Stimulated activated CD4-positive, alpha-beta T cell treated with anti-CD3 and anti-CD28 coated beads, Interleukin-15, amount 100 ng/mL, for 48 hours (primary cell): ENCODE results near the gene UNK.
"Not testable (repeated sequence)": the region's sequence is repeated elsewhere in the genome, so short reads cannot be mapped to it uniquely, and the experiment has no call there.

Source experiments
- DNase-seq, 2 donors: peaks; one replicate each; pipeline ENCODE4 v3.0.0-alpha.2; 2020; ENCODE audit warnings: low read depth in 2 of 2

UNK gene

DNA sequence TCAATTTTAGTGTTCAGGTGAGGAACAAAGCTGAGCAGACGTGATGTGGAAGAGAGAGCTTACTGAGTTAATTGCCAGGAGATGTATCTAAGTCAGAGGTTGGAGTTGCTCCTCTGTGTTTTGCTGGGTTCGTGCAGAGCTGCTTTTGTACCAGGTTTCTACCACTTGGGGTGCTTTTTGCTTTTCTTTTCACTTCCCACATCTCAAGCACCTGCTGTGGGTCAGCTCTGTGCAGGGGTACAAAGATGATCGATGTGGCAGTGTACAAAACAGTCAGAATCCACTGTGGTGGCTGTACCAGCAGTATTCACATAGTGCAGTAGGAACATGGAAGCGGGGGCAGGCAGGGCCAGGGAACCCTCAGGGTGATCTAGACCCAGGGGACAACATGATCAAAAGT is 14.8 kb downstream of the UNK start:
- no peak for DNase-seq

DNA sequence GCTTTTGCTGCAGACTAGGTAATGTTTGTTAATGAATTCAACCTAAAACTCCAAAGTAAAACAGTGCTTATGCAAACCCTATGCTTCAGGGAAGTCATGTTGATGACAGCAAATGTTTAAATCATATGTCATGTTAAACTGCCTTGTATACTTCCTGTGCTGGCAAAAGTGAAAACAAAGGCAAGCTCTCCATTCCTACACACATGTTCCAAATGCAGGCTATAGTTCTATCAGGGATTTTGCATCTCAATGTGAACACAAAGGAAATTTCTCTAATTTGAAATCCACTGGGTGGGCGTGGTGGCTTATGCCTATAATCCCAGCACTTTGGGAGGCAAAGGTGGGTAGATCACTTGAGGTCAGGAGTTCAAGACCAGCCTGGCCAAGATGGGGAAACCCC is 19.3 kb downstream of the UNK start:
- no peak for DNase-seq

DNA sequence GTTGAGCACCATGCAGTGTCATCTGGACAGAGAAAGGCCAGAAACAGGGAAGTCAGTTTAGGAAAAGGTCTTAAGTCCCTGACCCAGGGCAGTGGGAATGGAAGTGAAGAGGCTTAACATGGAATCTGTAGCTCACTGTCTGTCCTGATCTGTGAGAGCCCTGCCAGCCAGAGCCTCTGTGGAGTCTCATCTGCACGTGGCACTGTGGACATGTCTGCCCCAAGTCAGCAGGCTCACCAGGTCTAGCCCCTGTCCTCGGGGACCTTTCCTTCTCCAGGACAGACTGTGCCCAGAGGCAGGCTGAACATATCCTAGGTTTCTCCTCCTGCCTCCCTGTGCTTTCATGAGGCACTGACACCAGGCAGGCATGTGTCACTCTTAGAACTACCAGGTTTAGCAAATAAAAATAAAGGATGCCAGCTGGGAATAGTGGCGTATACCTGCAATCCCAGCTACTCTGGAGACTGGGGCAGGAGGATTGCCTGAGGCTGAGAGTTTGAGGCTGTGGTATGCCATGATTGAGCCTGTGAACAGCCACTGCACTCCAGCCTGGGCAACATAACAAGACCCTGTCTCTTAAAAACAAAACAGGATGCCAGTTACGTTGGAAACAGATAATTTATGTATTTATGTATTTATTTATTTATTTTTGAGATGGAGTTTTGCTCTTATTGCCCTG is 22.4 kb downstream of the UNK start:
- DNase-seq: no peak

DNA sequence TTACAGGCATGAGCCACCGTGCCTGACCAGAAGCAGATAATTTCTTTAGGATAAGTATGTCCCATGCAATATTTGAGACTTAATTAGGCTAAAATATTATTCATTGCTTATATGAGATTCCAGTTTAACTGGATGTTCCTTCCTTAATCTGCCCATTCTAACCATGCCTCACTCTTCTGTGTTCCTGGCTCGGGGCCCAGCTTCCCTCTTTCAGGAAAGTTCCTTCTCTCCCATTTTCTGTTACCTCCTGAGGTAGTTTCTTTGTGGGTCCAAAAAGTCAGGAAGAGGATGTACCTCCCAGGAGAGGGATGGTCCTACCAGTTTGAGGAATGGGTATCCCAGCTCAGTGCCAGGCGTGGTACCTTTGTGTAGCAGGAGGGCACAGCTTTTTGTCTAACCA is 23.3 kb downstream of the UNK start:
- DNase-seq: no peak

DNA sequence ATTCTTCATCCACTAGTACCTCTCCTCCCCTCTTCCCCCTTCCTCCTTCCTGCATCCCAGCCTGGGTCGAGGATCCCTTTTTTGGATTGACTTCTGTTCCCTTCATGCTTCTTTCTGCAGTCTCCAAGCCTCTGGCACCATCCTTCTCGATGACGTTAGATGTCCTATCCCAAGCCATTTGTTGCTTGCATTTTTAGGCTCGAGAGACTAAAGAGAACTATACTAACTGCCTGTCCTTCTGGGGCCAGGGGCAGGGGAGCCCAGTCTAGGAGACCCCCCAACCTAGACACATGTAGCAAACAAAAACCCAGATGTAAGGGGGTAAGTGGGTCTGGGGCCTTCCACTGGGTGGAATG is 23.9 kb downstream of the UNK start:
- no peak for DNase-seq

DNA sequence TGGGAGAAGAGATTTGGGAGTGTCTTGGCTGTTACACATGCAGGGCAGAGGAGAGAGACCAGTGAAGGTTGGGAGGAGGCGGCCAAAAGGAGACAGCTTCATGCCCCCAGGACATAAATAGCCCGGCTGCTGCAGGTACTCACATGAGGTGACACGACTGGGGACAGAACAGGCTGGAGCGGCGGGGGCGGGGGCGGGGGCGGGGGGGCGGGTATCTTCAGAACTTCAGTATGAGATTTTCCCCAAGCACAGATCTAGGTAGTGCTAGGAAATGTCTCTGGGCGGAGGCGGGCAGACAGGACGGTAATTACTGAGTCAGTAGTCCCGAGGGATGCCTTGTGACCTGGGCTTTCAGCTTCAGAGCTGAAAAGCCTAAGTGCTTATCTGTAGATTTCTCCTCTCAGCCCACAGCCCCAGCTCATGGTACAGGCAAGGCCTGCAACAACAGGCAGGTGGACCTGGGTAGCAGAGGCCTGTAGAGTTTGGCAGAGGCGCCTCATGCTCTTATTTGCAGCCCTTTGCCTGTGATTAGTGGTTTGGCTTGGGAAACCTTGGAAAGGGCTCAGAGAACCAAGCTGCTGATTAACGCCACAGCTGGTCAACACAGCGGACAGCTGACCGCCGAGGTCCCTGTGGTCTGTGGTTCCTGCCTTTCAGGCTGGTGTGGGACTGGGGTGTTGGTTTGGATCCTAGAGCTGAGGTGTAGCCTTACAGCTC is 24.5 kb downstream of the UNK start:
- no peak for DNase-seq

DNA sequence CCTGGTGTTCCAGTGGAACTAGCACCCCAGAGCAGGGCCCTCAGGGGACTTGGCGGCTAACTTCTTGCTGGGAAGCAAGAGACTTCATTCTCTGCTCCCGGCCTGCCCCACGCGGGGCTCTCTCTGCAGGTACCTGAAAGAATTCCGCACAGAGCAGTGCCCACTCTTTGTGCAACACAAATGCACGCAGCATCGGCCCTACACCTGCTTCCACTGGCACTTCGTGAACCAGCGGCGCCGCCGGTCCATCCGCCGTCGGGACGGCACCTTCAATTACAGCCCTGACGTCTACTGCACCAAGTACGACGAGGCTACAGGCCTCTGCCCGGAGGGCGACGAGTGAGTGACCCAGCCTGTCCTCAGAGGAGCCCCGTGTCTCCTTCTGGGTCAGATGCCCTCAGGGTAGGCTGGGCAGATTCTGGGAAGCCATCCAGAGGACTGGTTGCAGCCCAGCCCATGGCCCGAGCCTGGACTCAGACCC is 25.1 kb downstream of the UNK start:
- DNase-seq: no peak

DNA sequence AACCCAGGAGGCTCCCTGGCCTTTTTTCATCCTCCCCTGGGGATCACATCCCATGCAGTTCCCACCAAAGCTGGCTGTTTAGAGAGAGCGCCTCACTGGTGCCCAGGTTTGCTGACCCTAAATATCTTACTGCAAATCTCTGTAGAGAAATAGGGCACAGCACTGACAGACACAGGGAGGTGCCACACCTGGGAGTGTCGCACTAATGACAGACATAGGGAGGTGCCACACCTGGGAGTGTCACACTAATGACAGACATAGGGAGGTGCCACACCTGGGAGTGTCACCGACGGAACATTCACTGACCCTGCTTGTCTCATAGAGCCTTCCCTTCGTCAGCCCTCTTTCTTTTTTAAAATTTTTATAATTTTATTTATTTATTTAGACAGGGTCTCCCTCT is 25.6 kb downstream of the UNK start:
- no peak for DNase-seq

DNA sequence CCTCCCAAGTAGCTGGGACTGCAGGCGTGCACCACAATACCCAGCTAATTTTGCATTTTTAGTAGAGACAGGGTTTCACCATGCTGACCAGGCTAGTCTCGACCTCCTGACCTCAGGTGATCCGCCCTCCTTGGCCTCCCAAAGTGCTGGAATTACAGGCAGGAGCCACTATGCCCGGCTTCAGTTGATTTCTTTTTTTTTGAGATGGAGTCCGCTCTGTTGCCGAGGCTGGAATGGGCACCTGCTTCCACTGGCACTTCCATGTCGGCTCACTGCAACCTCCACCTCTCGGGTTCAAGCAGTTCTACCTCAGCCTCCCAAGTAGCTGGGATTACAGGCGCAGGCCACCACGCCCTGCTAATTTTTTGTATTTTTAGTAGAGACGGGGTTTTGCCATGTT is 26.1 kb downstream of the UNK start:
- DNase-seq: not testable (repeated sequence)

DNA sequence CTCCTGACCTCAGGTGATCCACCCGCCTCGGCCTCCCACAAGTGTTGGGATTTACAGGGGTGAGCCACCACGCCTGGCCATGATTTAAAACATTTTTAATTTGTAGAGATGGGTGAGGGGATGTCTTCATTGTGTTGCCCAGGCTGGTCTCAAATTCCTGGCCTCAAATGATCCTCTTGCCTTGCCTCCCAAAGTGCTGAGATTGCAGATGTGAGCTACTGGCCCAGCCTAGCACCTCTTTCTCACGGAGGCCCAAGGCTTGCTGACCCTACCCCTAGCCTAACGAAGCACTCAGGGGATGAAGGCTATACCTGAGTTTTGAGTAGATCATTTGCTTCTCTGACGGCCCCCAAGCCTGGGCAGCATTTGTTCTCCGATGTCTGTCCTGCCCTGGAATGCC is 26.6 kb downstream of the UNK start:
- no peak for DNase-seq

DNA sequence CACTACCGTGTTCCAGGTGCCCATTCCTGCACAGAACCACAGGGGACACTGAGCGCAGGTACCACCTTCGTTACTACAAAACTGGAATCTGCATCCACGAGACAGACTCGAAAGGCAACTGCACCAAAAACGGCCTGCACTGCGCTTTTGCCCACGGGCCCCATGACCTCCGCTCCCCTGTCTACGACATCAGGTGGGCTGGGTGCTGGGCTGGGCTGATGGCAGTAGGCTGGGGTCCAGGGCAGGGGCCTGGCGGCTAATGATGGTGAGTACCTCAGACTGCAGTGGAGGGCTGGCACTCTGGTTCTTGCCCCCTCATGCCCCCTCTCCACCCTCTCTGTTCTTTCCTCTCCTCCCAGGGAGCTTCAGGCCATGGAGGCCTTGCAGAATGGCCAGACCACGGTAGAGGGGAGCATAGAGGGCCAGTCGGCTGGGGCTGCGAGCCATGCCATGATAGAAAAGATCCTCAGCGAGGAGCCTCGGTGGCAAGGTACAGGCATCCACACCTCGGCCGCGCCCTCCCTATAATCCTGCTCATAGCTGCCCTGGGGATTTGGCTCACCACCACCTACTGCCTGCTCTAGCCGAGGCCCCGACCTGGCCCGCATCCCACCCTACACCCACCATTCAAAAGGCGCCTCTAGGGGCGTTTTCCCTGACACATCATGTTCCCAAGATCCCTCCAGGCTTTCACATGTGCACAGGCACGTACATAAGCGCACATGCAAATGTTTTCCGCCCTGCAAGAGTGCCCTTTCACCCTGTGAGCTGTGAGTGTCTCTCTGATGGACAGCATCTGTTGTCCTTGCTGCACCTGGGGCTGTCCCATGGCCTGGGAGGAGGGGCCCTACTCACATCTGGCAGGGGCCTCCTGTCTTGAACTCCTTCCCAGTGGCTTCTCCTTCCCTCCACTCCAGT is 27.7 kb downstream of the UNK start:
- no peak for DNase-seq

DNA sequence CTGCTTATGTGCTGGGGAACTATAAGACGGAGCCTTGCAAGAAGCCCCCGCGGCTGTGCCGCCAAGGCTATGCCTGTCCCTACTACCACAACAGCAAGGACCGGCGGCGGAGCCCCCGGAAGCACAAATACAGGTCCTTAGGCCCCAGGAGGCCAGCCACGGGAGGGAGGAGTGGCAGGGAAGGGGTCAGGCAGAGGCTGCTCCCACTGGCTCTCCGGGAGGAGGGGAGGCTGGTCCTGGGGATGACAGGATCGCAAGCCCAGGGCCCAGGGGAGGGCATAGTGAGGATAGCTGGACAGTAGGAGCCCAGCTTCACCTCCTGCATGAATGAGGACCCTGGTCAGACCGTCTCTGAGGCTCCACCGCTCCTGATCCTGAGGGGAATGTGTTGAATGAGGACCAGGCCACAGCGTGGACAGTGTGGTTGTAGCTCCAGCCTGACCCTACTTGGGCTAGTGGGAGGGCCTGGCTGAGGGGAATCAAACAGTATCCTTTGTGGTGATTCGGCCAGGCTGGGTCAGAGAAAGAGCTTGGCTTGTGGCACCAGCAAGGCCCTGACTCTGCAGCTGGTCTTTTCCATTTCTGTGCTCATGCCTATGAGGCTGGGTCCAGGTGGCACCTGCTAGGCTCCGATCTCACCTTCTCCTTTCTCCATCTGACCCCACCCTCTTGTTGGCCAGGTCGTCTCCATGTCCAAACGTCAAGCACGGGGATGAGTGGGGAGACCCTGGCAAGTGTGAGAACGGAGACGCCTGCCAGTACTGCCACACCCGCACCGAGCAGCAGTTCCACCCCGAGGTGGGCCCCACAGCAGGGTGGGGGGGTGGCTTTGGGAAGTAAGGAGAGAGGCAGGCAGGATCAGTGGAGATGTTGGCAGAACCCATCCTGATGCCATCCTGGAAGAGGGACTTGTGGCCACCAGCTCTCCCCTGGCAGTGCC is 28.7 kb downstream of the UNK start:
- DNase-seq: no peak

DNA sequence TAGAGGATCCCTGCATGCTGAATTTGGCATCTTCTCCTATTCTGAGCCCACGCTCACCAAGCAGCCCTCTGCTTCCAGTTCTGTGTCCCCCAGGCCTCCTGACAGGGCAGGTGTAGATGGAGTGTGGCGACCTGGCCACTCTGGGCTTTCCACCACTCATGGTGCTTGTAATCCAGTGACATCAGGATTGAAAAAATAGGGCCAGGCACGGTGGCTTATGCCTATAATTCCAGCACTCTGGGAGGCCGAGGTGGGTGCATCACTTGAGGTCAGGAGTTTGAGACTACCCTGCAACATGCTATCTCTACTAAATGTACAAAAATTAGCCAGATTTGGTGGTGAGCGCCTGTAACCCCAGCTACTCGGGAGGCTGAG is 29.4 kb downstream of the UNK start:
- DNase-seq: no peak

DNA sequence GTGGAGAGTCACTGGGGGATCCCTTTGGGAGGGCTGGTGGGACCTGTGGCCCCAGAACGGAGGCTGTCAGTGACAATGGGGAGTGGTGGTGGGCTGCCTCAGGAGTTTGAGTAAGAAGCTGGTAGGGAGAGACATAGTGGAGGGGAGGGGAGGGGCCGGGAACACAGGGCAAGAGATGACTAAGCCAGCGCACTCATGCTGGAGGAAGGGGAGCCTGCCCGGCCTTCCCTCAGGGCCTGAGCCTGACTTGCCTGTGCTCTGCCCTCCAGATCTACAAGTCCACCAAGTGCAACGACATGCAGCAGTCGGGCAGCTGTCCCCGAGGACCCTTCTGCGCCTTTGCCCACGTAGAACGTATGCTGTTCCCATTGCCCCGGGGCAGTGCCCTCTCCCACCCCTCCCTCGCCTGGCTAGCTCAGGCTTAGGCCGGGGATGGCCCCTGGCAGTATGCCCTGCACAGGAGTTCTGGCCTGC is 30.3 kb downstream of the UNK start:
- DNase-seq: no peak

DNA sequence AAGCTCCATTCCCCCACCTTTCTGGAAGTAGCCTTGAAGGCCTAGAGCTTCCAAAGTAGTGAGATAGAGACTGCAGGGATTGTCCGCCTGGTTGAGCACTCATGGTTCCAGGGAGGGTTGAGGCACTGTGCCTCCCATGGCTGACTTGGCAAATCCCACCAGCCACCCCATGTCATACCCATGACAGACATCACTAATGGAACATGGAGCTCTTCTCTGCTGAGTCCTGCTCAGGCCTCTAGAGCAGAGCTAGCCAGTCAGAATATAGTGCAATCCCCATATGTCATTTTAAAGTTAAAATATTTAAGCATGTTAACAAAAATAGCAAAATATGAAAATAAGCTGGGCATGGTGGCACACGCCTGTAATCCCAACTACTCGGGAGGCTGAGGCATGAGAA is 30.8 kb downstream of the UNK start:
- no peak for DNase-seq

DNA sequence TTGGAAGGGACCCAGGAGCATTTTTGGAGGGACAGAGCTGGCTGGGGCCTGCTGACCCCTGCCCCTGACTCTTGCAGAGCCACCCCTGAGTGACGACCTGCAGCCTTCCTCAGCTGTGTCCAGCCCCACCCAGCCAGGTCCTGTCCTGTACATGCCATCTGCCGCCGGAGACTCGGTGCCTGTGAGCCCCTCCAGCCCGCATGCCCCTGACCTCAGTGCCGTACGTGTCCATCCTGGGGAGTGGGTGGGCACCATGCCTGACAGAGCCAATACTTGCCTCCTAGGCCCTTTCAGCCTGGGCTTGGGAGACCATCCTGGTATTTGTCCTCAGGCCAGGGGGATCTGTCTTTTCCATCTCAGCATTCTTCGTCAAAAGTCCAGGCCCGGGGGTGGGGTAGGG is 32.1 kb downstream of the UNK start:
- DNase-seq: no peak

DNA sequence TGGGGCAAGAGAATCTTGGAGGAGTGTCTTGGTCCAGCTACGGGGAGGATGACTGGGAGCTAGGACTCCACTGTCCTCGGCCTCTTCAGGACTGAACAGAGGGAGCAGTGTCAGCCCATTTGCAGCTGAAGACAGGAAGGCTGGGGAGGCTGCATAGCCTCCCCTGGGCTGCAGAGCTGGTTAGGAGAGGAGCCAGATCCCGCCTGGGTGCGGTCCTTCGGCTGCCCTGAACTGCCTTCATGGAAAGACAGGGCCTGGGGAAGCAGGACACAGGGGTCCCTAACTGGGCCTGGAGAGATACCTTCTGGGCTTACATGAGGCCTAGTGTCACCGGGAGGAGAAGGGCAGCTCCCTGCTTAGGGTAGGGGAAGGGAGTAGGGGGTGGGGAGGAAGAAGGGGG is 33.0 kb downstream of the UNK start:
- DNase-seq: no peak

DNA sequence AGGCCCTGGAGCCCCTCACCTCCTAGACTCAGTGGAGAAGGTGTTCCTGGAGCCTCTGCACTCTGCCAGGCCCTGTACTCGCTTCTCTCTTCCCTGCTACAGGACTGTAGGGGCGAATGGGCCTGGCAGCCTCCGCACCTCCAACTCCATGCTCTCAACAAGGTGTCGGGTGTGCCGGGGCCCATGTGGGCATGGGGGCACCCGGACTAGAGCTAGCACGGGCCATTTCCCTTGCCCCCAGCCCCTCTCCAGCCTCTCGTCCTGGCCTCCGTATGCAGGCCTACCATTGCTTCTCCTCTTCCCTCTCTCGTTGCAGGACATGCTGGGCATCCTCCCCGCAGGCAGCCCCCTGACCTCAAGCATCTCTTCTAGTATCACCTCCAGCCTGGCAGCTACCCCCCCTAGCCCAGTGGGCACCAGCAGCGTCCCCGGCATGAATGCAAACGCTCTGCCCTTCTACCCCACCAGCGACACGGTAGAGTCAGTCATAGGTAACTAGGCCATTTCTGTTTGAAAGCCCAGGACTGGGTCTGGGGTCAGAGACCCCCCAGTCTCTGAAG is 33.8 kb downstream of the UNK start:
- DNase-seq: no peak

DNA sequence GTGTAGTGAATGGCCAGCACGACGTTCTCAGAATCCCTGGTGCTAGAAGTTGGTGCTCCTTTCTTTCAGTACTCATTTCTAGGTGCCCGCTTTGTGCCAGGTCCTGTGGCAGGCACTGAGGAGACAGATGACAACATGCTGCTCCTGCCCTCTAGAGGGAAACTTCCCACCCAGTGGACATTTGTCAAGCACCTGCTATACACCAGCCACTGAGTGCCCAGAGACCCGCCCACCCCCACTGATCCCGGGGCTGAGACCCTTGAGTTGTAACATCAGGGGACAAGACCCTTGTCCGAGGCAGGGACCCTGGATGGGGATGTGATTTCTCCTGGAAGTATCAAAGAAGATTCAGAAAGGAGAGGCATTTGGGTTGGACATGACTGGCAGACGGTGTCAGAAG is 34.5 kb downstream of the UNK start:
- DNase-seq: no peak

DNA sequence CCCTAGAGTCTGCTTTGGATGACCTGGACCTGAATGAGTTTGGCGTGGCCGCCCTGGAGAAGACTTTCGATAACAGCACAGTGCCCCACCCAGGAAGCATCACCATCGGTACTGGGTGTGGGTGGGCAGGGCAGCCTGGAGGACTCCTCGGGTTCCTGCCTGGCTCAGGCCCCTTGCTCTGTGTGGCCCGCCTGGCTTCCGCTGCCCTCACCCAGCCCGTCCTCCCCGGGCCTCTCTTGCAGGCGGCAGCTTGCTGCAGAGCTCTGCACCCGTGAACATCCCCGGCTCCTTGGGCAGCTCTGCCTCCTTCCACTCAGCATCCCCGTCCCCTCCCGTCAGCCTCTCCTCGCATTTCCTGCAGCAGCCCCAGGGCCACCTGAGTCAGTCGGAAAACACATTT is 35.1 kb downstream of the UNK start:
- DNase-seq: no peak
